NCI-H2029 treated with DMSO at 0.1 percent for 48 hours (cell line): ENCODE measurements around the gene NRG2.

Source experiments
- DNase-seq: peaks from one replicate; lab custom pipeline; 2025; lab: John Stamatoyannopoulos, UW

NRG2 gene

DNA sequence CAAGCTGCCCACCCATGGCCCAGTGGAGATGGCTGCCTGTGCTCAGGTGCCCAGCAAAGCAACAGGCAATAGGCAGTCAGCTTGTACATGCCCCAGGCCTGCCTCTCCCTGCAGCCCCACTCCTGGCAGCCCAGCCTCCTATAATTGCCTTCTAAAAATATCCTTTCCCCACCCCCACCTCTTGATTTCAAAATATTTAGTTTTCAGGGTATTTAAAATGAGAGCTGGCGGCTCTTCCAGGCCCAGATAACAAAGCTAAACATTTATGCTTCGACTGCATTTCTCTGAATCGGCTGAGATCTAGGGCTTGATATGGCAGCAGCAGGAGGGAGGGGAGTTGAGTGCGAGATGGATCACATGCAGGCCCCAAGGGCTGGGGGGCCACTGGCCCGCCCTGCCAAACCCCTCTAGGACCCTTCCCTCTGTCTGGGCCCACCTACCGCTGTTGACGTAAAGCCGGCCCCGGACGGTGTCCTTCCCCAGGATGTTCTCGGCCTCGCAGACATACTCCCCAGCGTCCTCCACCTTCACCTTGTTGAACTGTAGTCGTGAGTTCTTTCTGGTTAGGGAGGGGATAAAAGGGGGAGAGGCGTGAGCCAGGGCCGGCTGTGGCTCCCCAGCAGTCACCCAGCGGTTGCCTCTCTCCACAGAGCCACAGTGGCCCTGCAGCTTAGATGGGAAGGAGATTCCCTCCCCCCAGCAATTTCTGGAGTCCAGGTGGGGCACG, 162.5 kb downstream of the NRG2 start:
- DNase-seq: no peak

DNA sequence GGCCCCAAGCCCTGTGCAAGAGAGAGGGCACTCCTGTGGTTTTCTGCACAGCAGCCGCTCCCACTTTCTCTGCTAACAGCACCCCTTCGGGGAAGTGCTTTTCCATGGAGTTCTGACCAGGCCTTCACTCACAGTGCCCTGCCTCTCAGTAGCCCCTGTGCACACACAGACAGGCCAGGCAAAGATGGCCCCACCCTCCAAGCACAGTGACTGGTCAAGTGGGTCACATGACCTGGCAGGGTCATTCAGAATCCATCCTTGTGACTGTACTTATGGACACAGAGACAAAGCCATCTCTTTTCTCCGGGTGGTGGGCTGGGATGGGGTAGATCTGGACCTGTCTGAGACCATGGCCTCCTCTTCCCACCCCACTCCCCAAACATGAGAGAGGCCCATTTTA, 165.0 kb downstream of the NRG2 start:
- no peak for DNase-seq

- DNase-seq: no peak
Observed at GRCh38 chr5:139877129-139877597, 165.9 kb downstream of the NRG2 start.

GRCh38 chr5:139875957-139876356, 167.1 kb downstream of the NRG2 start:
- DNase-seq: no peak

GRCh38 chr5:139872851-139873794, 170.0 kb downstream of the NRG2 start:
- DNase-seq: no peak

GRCh38 chr5:139872052-139872766, 170.9 kb downstream of the NRG2 start:
- DNase-seq: no peak

- DNase-seq: no peak
Observed at GRCh38 chr5:139871614-139872013, 171.5 kb downstream of the NRG2 start.

DNA sequence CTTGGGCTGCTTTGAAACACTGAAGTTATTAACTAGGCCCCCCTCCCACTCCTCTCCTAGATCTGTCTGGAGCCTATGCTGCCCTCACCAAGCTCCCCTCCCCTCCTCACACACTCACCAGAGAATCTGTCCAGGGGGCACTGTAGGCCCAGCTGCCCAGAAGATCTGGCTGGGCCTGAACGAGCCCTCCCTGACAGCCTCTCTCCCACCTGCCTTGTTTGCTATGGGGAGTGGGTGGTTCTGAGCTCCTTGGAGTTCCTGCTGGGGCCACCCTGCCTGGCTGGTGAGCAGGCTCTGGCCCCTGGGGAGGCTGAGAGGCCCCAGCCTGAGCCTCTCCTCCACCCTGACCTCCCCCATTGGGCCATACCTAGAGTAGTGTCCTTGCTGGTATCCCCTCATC, 172.4 kb downstream of the NRG2 start:
- no peak for DNase-seq

DNA sequence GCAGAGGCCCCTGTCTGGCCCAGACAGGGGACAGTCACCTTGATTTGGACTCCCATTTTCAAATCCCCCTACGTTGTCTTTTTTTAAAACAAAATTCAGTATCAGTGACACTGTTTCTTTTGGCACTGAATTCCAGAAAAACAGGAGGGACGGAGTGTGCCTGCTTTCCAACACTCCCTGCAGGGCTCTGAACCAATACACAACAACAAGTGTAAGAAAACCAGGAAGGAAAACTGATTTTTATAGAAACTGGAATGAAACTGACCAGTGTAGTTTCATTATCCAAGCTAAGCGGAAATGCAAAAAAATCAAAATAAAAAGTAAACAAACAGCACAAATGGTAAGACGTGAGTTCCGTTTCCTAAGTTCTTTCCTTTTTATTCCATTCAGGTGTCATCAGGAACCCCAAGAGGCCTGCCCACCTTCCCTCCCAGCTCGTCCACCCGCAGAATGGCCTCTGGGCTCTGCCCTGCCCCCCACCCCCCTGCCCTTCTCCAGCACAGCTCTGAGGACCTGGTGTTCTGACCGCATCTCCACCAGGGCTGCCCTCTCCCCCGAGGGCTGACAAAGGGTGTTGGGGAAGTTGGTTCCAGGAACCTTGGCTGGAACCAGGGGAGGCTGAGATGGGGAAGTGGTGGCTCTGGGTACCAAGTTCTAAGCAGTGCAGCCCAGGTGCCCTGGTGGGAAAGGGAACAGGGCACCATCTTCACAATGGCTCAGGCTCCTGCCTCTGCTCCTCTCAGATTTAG, 173.9 kb downstream of the NRG2 start:
- no peak for DNase-seq

GRCh38 chr5:139867581-139867980, 175.5 kb downstream of the NRG2 start:
- no peak for DNase-seq

- DNase-seq: no peak
Observed at GRCh38 chr5:139867109-139867508, 176.0 kb downstream of the NRG2 start.

GRCh38 chr5:139864716-139865483, 178.2 kb downstream of the NRG2 start:
- no peak for DNase-seq

DNA sequence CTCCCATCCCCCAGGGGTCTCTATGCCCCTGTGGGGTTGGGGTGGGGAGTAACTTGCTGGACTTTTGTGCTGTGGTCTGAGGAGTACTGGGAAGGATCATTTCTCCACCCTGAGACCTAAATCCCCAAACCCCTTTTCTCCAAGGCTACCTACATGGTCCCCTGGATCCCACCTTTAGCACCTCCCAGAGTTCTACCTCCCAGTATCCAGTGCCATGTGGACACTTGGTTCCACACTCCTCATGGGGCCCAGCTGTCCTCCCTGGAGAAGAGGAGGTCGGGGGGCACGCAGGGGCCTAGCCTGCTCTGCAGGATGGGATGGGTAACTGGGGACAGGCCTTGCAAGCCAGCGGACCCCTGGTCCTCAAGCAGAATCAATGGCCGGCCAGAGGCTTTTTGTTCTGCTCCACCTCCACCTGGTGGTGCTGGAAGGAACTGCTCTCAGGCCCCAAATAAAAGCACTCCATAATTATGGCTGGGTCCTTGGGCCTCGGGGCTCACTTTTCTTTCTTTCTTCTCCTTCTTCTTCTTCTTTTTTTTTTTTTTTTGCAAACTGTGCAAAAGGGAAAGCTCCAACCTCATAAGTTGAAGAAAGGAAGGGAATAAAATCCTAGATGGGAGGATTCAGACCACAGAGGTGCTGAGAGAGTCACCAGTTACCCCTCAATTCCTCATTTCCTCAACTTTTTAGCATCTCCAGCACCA, 179.1 kb downstream of the NRG2 start:
- peak; percentile 17 for DNase-seq

GRCh38 chr5:139863361-139863760, 179.7 kb downstream of the NRG2 start:
- no peak for DNase-seq

- DNase-seq: no peak
Observed at GRCh38 chr5:139862803-139863202, 180.3 kb downstream of the NRG2 start.

DNA sequence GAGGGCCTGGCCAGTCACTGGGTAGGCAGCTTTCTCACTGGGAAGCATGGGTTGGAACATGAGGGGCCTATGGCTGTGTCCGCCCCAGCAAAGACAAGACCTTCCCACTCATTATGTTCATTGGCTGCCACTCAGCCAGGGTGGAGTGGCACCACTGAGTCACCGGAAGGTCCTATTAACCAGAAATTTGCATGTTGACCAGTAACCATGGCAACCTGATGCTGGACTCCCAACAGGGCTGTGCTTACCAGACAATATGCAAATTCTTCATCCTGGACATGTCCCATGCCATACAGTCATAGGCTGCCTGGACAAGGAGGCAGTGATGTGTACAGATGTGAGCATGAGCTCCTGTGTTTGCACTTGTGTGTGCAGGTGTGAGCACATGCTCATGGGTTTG, 180.8 kb downstream of the NRG2 start:
- DNase-seq: no peak

DNA sequence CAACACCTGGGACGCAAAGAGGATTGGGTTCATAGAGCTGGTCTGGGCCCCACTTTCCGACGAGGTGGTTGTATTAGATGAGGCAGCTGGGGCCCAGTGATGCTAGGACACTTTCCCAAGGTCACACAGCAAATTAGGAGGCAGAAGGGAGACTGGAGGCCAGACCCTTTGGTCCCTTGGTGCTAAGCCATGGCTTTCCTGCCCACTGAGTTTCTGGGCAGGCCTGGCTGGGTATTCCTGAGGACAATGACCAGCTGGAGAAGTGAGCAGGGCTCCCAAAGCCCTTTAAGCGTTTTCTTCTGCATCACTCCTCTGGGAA, 181.3 kb downstream of the NRG2 start:
- no peak for DNase-seq

DNA sequence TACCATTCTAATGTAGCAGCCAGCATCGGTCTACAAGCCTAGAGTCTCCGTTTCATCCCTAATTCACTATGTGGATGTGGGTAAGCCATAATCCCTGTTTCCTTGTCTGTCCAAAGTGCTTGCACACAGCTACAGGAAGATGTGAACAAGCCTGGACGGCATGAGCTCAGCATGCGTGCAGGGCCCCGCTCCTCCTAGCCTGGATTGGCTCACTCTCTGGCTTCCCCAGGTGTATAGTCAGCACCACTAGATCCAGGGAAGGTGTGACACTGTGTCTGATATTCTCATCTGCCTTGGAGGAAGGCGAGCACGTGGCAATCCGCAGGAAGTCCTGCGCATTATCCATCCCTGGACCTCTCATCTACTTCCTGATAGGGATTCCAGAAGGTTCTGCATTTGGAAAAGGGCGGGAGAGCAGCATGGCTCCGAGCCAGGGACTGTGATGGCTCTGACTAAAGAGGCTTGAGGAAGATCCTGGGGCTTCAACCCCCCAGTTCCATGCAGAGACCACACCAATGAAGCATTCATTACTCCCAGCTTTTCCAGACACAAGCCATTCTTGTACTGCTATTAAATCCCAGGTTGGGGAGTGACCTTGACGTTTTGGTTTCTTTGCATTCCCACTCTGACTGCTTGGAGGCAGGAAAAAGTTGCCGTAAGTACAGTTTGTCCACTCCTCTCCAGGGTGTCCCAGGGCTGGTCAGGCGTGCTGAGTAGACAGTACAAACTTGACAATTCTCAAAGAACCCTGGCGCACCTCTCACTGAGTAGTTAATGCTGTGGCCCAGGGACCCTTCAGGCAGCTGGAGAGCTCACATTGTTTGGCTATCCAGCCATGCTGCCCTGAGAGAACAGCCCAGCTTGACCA, 181.8 kb downstream of the NRG2 start:
- no peak for DNase-seq

DNA sequence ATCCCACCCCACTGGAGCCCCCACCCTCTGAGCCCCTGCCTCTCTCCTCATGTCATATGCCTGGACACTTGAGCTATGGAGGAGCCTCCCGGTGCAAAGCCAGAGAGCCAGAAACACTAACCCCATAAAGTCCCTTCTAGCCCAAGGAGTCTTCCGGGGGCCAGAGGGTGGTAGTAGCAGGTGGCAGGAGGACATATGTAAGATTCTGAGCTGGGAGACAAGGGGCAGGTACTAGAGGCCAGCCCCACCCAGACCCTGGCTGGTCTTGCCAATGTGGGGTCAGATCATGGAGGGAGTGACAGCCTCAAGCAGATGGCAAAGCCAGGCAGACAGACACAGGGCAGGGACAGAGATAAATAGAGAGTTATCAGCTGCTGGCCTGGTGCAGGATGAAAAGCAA, 184.1 kb downstream of the NRG2 start:
- DNase-seq: no peak

DNA sequence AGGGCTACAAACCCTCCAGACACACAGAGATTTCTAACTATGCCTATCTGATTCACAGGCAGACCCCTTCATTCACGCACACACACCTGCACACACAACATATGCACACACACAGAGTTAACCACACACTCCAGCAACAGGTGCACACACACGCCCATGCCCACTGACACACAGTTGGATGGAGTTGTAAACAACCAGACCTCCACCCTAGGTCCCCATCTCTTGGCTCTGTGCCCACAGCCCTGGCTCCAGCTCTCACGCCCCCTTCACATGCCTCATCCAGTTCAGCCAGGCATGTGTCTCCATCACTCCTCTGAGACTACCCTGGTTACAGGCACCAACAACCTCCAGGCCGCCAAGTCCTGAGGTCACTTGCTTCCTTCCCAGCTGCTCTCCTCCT, 186.4 kb downstream of the NRG2 start:
- peak; percentile 22 for DNase-seq
